Measurements from ENCODE around the gene SZT2. TPM values are rescaled to one million over a fixed set of nuclear protein-coding genes. Genes with fewer than 3 reads are reported as not detected.

SZT2 gene
- total RNA-seq, 1 donor from 2014 or later: 27.0 TPM

- intact Hi-C loops (cut with micrococcal nuclease): no loop called here
- ATAC-seq: peak; percentile 83
- no peak for DNase-seq
Observed at GRCh38 chr1:43435146-43436145, 45.7 kb downstream of the SZT2 start.

DNA sequence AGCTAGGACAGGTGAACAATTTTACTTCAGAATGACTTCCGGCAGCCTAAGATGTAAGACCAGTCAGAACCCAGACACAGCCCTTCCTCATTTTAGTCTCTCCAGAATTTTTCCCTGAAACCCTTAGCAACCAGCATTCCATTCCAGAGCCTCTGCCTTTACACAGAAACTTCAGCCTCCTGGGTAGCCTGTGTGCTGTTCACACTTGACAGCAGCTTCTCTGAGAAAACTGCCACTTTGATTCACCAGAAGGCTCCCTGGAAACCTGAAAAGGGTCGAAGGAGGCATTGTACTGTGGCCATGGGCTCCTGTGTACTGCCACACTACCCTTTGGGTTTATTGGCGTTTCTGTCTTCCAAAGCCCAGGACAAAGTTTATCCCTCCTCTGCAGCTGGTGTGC is 46.7 kb downstream of the SZT2 start:
- DNase-seq: no peak
- ATAC-seq: no peak
- intact Hi-C loops (cut with micrococcal nuclease): no loop called here

DNA sequence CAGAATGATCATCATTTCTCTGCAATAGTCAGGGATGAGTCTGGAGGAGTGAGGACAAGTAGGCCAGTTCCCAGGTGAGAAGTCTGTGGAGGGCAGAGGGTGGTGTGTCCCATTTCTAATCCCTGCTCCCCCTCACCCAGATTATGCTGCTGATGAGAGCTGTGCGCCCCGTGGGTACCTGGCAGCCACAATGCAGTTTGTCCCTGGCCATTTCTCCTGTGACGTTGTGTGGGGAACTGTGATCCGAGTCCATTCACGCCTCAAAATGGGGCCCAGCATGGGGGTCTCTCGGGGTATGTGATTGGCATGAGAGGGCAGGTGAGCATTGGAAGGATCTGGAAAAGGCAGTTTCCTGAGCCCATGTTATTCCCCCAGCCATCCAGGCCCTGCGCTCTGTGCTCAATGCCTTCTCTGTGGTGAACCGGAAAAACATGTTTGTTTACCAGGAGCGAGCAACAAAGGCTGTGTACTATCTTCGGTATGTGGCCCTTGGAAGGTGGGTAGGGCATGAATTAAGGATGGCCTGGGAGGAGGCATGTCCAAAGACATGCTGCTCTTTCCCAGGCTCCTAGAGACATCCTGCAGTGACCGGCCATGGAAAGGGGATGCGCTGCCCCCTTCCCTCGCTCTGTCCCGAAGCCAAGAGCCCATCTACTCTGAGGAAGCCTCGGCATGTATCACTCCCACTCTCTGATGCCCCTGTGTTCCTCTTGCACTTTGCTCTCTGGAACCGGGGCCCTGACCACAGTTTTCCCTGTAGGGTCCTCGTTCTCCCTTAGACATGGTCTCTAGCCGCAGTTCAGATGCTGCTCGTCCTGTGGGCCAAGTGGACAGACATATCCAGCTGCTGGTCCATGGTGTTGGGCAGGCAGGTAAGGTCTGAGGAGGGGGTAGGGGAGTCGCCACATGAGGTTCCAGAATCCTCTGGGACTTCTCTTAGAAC is 47.6 kb downstream of the SZT2 start:
- intact Hi-C loops (cut with micrococcal nuclease): no loop called here
- no peak for DNase-seq
- no peak for ATAC-seq

- intact Hi-C loops (cut with micrococcal nuclease): no loop called here
- DNase-seq: no peak
Observed at GRCh38 chr1:43438006-43438405, 48.3 kb downstream of the SZT2 start.

DNA sequence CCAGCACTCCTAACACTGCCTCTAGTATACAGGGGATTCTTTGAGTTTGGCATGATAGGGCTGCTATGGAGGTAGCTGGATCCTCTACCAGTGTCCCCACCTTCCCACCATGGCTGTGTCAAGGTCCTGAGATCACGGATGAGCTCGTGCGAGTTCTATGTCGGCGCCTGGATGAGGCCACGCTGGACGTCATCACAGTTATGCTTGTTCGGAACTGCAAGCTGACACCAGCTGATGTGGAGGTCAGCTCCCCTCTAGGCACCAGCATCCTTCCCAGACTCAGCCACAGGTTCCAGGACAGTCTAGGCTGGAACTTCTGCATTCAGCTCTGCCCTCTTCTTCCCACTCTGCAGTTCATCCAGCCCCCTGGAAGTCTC is 48.9 kb downstream of the SZT2 start:
- ATAC-seq: no peak

More at GRCh38 chr1:43438006-43438405, 48.3 kb downstream of the SZT2 start:
- ATAC-seq: no peak

GRCh38 chr1:43438953-43439581 is 49.4 kb downstream of the SZT2 start:
- no peak for DNase-seq
- no peak for ATAC-seq
- intact Hi-C loops (cut with micrococcal nuclease): no loop called here

More for the DNA sequence above, 48.9 kb downstream of the SZT2 start:
- no peak for DNase-seq
- intact Hi-C loops (cut with micrococcal nuclease): no loop called here

GRCh38 chr1:43439781-43440180 is 50.1 kb downstream of the SZT2 start:
- ATAC-seq (no peak), DNase-seq (no peak)
- intact Hi-C loops (cut with micrococcal nuclease): no loop called here

DNA sequence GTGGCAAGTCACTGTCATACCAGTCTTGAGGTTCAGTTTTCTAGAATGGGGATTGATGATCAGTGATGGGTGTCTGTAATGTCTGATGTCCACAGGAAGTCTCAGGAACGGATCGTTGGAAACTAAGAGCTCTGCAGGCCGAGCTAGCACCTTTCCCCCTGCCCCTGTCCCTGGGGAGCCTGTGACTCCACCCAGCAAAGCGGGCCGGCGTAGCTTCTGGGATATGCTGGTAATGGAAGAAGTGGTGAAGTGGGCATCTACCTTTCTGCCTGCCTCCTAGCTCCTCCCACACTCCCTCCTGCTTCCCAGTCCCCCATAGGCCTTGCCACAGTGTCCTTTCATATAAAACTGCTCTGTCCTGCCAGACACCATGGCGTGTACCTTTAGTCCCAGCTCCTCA is 50.7 kb downstream of the SZT2 start:
- intact Hi-C loops (cut with micrococcal nuclease): no loop called here
- DNase-seq (no peak), ATAC-seq (no peak)

DNA sequence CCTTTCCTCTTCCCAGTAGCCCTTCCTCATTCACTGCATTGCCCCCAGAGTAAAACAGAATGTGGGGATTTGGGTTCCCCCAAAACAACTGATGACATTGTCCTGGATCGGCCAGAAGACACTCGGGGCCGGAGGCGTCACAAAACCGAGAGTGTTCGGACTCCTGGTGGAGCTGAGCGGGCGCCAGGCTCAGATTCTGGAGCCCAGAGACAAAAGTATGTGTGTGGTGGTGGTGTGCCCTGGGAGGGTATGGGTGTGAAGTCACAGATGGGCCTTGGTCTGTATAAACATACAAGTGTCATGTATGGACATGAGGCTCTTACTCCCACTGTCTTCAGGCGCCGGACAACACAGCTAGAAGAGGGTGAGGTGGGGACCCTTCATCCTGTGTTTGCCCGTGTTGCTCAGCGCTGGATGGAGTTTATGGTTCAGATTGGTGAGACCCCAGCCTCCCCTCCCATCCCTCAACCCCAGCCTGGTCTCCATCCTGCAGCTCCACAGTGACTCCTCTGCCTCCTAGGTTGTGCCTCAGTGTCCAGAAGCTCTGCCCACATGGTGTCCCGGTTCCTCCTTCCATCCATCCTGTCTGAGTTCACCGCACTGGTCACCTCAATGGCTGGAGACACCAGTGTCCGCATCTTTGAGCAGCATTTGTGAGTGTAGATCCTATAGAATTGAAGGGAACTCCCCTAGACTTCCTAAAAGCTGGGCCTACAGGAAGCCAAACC is 51.6 kb downstream of the SZT2 start:
- ATAC-seq: no peak
- intact Hi-C loops (cut with micrococcal nuclease): no loop called here
- no peak for DNase-seq

- intact Hi-C loops (cut with micrococcal nuclease): no loop called here
- ATAC-seq: no peak
- no peak for DNase-seq
Observed at GRCh38 chr1:43441894-43442637, 52.4 kb downstream of the SZT2 start.

- no peak for ATAC-seq
- no peak for DNase-seq
- intact Hi-C loops (cut with micrococcal nuclease): no loop called here
Observed at GRCh38 chr1:43442756-43443155, 53.1 kb downstream of the SZT2 start.

GRCh38 chr1:43443197-43443946 is 53.7 kb downstream of the SZT2 start:
- intact Hi-C loops (cut with micrococcal nuclease): no loop called here
- ATAC-seq: no peak
- DNase-seq: no peak

GRCh38 chr1:43444151-43444828 is 54.6 kb downstream of the SZT2 start:
- ATAC-seq (no peak), DNase-seq (no peak)
- intact Hi-C loops (cut with micrococcal nuclease): no loop called here

- peak; percentile 37 for ATAC-seq
- intact Hi-C loops (cut with micrococcal nuclease): no loop called here
- DNase-seq: no peak
Observed at GRCh38 chr1:43444836-43445235, 55.1 kb downstream of the SZT2 start.

DNA sequence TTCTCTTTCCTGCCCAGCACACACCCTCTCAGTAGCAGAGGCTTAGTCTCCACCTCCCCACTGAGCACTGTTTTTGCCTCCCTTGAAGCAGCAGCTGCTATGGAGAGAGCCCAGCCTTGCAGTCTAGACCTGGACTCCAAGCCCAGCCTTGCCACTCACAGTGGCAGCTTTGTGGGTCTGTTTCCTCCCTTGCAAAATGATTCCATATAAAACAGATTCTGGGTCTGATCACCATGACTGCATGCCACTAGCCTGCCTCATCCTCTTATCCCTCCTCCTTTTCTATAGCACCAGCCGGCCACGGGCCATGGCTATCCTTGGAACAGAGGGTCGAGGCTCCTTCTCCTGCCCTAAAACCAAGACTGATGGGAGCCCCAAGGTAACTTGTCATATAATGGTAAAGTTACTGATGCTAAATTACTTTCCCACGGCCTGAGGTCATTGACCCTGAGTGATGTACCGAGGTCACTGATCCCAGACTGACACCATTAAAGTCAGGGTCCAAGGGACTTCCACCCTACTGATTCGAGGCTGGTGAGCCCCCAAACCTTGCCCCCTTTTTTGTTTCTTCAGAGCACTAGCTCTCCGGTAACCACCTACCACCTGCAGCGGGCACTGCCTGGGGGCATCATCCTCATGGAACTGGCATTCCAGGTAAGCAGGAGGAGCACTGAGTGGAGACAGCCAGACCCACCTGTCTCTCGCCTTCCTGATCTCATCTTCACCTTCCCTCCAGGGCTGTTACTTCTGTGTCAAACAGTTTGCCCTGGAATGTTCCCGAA is 56.1 kb downstream of the SZT2 start:
- intact Hi-C loops (cut with micrococcal nuclease): no loop called here
- DNase-seq: no peak
- no peak for ATAC-seq

- intact Hi-C loops (cut with micrococcal nuclease): no loop called here
- no peak for DNase-seq
- ATAC-seq: no peak
Observed at GRCh38 chr1:43446388-43446740, 56.7 kb downstream of the SZT2 start.

Data from left ventricle myocardium superior (tissue), 1 donor.